Measurements from ENCODE around the gene BRAT1.

BRAT1 gene

DNA sequence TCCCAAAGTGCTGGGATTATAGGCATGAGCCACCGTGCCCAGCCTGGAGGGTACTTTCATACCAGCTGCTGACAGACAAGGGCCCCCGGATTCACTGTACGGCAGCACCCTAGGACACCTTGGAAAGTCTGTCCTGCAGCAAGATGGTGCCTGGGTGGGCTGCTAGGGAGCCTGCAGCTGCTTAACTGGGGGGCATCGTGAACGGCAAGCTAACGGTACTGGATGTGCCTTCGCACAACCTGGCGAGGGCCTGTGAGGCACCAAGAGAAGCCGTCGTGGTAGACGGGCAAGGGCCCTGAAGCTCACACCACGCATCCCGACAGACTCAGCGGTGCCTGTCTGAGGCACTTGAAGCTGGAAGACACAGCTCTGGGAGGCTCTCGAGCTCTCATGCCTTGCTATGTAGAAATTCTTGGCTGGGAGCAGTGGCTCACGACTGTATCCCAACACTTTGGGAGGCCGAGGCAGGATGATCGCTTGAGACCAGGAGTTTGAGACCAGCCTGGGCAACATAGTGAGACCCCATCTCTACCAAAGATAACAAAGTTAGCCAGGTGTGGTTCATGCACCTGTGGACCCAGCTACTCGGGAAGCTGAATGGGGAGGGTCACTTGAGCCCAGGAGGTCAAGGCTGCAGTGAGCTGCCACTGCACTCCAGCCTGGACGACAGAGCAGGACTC, 9.4 kb downstream of the BRAT1 start:
- H4K20me1 ChIP-seq (ENCODE audit: control insufficient read depth, insufficient read depth, low read depth, low read length): no peaks in the 10 kb centered on the region
- no peaks in the 10 kb centered on the region for H3K9me2 ChIP-seq (replicated peaks; ENCODE audit: control insufficient read depth, low read length)
- H3F3A ChIP-seq (ENCODE audit: control insufficient read depth, insufficient read depth): peaks cover 5% of the 10 kb centered on the region; the same call in 1 of the 2 replicates
- H3K4me2 ChIP-seq (ENCODE audit: low read length): no peak overlapping the region
- no peak for TF ChIP-seq EZH2phosphoT487 (IDR thresholded peaks at IDR 0.05; ENCODE audit: borderline replicate concordance, low read length)
- TF ChIP-seq, protein P1, sequence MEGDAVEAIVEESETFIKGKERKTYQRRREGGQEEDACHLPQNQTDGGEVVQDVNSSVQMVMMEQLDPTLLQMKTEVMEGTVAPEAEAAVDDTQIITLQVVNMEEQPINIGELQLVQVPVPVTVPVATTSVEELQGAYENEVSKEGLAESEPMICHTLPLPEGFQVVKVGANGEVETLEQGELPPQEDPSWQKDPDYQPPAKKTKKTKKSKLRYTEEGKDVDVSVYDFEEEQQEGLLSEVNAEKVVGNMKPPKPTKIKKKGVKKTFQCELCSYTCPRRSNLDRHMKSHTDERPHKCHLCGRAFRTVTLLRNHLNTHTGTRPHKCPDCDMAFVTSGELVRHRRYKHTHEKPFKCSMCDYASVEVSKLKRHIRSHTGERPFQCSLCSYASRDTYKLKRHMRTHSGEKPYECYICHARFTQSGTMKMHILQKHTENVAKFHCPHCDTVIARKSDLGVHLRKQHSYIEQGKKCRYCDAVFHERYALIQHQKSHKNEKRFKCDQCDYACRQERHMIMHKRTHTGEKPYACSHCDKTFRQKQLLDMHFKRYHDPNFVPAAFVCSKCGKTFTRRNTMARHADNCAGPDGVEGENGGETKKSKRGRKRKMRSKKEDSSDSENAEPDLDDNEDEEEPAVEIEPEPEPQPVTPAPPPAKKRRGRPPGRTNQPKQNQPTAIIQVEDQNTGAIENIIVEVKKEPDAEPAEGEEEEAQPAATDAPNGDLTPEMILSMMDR (IDR thresholded peaks at IDR 0.05; ENCODE audit: low read depth, low read length, poor library complexity, severe bottlenecking): no peak
- H3K79me2 ChIP-seq (ENCODE audit: control insufficient read depth, low read length): peaks cover 7% of the 10 kb centered on the region; the same call in 1 of the 2 replicates
- H3K9me3 ChIP-seq (ENCODE audit: control insufficient read depth, insufficient read depth, low read length): no peaks in the 10 kb centered on the region
- H3K36me3 ChIP-seq (ENCODE audit: control insufficient read depth, low read length): peaks cover 83% of the 10 kb centered on the region
- H3K4me3 ChIP-seq (ENCODE audit: low read length): no peak overlapping the region
- no peaks in the 10 kb centered on the region for H3K27me3 ChIP-seq (ENCODE audit: control insufficient read depth, low read length)
- H3K4me1 ChIP-seq (ENCODE audit: control insufficient read depth, low read length): no peaks in the 10 kb centered on the region
- H3K27ac ChIP-seq (ENCODE audit: low read depth, low read length): no peak overlapping the region

DNA sequence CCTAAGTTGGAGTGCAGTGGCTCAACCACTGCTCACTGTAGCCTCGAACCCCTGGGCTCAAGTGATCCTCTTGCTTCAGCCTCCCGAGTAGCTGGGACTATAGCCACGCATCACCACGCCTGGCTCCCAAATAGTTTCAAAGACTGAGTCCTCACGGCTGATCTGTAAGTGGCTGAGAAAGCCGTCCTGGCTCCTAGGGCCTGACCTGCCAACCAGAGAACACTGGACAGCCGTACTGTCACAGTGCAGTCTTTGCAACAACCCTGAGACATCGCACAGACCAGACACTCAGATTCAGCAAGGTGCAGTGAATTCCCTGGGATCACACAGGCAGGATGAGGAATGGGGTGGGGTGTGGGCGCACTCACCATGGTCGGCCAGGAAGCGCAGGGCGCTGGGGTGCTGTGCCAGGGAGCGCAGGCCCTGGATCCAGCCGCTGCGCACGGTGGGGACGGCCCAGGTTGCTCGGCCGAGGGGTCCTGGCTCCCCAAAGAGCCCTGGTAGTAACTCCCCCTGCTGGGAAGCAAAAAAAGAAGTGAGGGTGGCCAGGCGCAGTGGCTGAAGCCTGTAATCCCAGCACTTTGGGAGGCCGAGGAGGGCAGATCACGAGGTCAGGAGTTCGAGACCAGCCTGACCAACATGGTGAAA, 10.7 kb downstream of the BRAT1 start:
- no peaks in the 10 kb centered on the region for H3K4me1 ChIP-seq (ENCODE audit: control insufficient read depth, low read length)
- peaks cover under 1% of the 10 kb centered on the region; the same call in 1 of the 2 replicates for H3K79me2 ChIP-seq (ENCODE audit: control insufficient read depth, low read length)
- no peak overlapping the region for H3K4me3 ChIP-seq (ENCODE audit: low read length)
- H3K4me2 ChIP-seq (ENCODE audit: low read length): no peak overlapping the region
- H3K27ac ChIP-seq (ENCODE audit: low read depth, low read length): no peak overlapping the region
- H4K20me1 ChIP-seq (ENCODE audit: control insufficient read depth, insufficient read depth, low read depth, low read length): no peaks in the 10 kb centered on the region
- H3K27me3 ChIP-seq (ENCODE audit: control insufficient read depth, low read length): no peaks in the 10 kb centered on the region
- H3K9me3 ChIP-seq (ENCODE audit: control insufficient read depth, insufficient read depth, low read length): no peaks in the 10 kb centered on the region
- H3K9me2 ChIP-seq (replicated peaks; ENCODE audit: control insufficient read depth, low read length): no peaks in the 10 kb centered on the region
- H3K36me3 ChIP-seq (ENCODE audit: control insufficient read depth, low read length): peaks cover 89% of the 10 kb centered on the region
- 0 out of 2 replicates have a peak, but pooled peaks cover under 1% of the 10 kb centered on the region for H3F3A ChIP-seq (ENCODE audit: control insufficient read depth, insufficient read depth)
- no peak for TF ChIP-seq EZH2phosphoT487 (IDR thresholded peaks at IDR 0.05; ENCODE audit: borderline replicate concordance, low read length)
- TF ChIP-seq, protein P1 (IDR thresholded peaks at IDR 0.05; ENCODE audit: low read depth, low read length, poor library complexity, severe bottlenecking): no peak

DNA sequence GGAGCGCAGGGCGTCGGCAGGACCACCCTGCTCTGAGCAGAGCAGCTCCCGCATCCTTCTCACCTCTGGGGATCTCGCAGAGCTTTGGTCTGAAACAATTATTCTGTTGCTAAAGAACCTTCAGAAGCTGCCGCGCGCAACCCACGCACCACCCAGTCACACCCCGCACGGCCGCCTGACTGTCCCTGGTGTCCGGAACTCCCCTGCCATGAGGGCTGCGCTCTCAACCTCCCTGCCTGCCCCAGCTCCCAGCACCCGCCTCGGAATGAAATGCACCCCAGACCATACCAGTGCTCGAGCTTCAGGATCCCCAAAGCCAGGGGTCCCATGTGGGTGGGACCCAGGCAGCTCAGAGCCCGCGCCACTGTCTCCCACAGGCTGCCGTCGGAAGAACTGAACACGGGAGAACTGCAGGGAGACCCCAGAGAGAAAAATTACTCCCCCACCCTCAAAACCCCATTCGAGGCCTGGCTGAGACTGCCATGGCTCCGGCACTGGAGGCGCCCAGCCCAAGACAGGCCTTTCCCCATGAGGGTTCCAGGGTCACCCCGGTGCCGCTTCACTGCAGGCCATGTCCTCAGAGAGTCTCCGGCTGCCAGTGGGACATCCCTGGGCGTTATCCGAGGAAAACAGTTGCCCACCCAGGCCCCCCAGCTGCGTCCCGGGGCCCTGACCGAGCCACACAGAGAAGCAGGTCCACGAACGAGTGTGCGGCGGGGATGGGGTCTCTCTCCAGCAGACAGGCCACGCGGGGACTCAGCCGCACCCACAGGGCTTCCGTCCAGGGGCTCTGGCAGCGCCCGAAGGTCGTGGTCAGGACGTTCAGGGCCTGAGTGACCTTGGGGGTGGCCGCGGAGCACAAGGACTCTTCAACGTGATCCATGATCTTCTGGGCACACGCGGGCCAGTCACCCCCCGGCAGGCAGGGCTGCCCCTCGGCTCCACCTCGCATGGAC, 12.1 kb downstream of the BRAT1 start:
- Histone ChIP-seq H3K9me3 (ENCODE audit: control insufficient read depth, insufficient read depth, low read length) (no peaks in the 10 kb centered on the region), H3K79me2 (ENCODE audit: control insufficient read depth, low read length) (no peaks in the 10 kb centered on the region), H3F3A (ENCODE audit: control insufficient read depth, insufficient read depth) (no peaks in the 10 kb centered on the region), H4K20me1 (ENCODE audit: control insufficient read depth, insufficient read depth, low read depth, low read length) (no peaks in the 10 kb centered on the region), H3K27ac (ENCODE audit: low read depth, low read length) (no peak overlapping the region), H3K4me3 (ENCODE audit: low read length) (no peak overlapping the region), H3K9me2 (replicated peaks; ENCODE audit: control insufficient read depth, low read length) (no peaks in the 10 kb centered on the region), H3K4me1 (ENCODE audit: control insufficient read depth, low read length) (no peaks in the 10 kb centered on the region), H3K36me3 (ENCODE audit: control insufficient read depth, low read length) (peaks cover 91% of the 10 kb centered on the region), H3K27me3 (ENCODE audit: control insufficient read depth, low read length) (no peaks in the 10 kb centered on the region), H3K4me2 (ENCODE audit: low read length) (no peak overlapping the region)
- TF ChIP-seq EZH2phosphoT487 (IDR thresholded peaks at IDR 0.05; ENCODE audit: borderline replicate concordance, low read length): no peak
- TF ChIP-seq, protein P1 (IDR thresholded peaks at IDR 0.05; ENCODE audit: low read depth, low read length, poor library complexity, severe bottlenecking): no peak

Data from DOHH2 (cell line).